Vagina (tissue), 2 donors: ENCODE data around the gene SGSM1.

Experiments used
- POLR2A ChIP-seq, 2 donors: fragments of 450-650 bp; IDR thresholded peaks; one replicate each; pipeline ENCODE4 v1.6.1; 2017; ENCODE audit warnings: antibody characterized with exemption in 2 of 2, mild to moderate bottlenecking in 2 of 2, moderate library complexity in 2 of 2
- POLR2AphosphoS5 ChIP-seq, 2 donors: sonication (generic); formaldehyde crosslinking; IDR thresholded peaks; one replicate each; pipeline ENCODE4 v1.9.0; 2017; ENCODE audit warnings: antibody characterized with exemption in 2 of 2, mild to moderate bottlenecking in 2 of 2, low read depth in 1 of 2; ENCODE audit not compliant: insufficient read depth in 1 of 2
- TF ChIP-seq, protein P1 (sequence below), 3 experiments: fragments of 450-650 bp in 2 of 3; fragments of 200-600 bp in 1 of 3; sonication (generic) in 1 of 3; IDR thresholded peaks; one replicate each; pipeline ENCODE4 v1.5.1; 2017 to 2019; ENCODE audit warnings: antibody characterized with exemption in 3 of 3, mild to moderate bottlenecking in 2 of 3, moderate library complexity in 2 of 3

DNA sequence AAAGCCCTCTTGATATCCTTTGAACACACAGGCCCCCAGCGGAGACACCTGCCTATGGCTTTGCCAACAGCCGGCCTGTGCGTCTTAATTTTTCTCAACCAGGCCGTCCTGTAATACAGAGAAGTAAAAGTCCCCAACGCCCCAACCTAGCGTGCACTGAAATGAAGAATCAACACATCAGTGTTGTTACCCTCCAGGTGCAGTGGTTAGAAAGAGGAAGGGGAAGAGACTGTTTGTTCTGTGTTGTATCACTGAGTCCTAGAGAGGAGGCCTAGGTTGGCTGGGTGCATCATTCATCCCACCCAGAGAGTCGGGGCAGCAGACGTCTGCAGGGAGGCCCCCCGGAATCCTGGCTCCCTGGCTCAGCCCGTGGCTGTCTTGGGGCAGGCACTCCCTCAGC lies 25.7 kb downstream of the SGSM1 start:
- TF ChIP-seq, protein P1, sequence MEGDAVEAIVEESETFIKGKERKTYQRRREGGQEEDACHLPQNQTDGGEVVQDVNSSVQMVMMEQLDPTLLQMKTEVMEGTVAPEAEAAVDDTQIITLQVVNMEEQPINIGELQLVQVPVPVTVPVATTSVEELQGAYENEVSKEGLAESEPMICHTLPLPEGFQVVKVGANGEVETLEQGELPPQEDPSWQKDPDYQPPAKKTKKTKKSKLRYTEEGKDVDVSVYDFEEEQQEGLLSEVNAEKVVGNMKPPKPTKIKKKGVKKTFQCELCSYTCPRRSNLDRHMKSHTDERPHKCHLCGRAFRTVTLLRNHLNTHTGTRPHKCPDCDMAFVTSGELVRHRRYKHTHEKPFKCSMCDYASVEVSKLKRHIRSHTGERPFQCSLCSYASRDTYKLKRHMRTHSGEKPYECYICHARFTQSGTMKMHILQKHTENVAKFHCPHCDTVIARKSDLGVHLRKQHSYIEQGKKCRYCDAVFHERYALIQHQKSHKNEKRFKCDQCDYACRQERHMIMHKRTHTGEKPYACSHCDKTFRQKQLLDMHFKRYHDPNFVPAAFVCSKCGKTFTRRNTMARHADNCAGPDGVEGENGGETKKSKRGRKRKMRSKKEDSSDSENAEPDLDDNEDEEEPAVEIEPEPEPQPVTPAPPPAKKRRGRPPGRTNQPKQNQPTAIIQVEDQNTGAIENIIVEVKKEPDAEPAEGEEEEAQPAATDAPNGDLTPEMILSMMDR (IDR thresholded peaks at IDR 0.05), result no peak
- TF ChIP-seq POLR2AphosphoS5 (IDR thresholded peaks at IDR 0.05; ENCODE audit: insufficient read depth in 1 of 2, low read depth in 1 of 2) (no peak), POLR2A (IDR thresholded peaks at IDR 0.05) (no peak)
